Measurements from ENCODE around the gene OR10AD1.
"Not testable (repeated sequence)": the region's sequence is repeated elsewhere in the genome, so short reads cannot be mapped to it uniquely, and the experiment has no call there.

Gene OR10AD1

DNA sequence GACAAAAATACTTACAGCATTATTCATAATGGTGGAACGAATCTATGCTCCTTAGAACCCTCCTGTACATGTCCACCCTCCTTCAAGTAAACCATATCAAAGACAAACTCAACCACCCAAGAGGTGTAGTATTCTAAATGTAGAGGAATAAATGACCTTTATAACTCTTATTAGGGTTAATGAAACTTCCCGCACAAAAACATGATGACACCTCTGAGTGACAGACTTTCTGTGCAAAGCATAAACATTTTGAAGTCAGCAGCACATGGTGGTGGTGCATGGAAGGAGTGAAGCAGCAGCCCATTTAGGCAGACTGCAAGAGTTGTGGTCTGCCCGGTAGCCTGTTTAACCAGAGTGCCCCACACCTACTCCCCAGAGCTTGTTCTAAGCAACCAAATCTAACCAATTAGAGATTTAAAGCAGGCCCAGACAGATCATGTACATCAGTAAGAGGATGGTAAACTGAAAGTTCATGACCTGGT is 45.2 kb downstream of the OR10AD1 start:
- no peak for FAIRE-seq

DNA sequence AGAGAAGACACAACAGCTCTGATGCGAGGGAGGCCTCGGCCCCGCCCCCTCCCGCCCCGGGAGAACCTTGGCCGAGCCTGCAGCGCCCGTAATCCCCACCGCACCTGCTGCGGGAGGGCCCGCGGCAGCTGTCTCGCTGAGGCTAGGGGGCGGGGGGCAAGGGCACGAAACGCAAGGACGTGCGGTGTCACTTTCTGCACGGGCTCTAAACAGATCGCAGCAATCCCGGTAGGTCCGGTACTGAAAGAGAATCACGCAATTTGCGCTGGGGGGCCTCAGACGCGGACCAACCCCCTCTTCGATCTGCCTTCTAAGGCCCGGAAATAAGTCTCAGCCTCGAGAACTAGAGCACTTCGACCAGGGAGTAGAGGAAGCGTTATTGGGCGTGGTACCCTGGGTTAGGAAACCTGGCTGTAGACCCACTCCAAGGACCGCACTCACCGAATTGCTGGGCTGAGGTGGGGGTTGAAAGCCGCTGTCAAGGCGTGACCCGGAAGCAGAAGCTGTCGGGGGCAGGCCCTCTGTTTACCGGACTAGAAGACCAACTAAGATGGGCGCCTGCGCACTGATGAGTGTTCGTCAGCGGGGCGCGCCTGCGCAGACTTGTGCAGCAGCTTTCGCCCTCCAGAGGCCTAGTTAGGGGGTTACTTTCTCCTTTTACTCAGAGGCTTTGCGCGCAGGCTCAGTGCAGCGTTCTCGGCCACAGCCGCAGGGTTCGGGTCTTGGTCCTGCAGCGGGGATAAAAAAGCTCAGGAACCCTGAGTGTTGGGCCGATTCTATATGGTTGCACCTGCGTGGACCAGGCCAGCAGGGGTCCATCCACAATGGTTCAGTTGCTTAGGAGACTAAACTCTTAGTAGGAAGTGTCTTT is 45.8 kb downstream of the OR10AD1 start, which contains the start of gene ASB8:
ASB8 (minus strand) TSS at position 498 of the 871 bp plus-strand sequence. CDS start 4,019 bp downstream, outside the sequence.
- peak; percentile 94 for FAIRE-seq

DNA sequence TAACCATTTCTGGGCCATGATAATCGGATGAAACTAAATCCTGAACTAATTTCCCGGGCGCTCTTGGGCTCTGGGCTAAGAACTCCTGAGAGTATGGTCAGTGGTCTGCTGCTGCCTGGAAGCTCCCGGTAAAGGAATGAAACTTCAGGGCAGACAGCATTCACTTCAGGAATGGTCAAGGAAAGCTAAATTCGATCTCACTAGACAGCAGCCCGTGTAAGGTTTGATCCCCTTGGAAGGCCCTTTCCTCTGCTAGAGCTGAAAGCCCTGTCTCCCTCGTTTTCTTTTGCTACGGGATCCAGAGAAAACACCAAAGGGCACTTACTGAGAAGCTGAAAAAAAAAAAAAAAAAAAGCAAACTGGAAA is 46.5 kb downstream of the OR10AD1 start:
- no peak for FAIRE-seq

DNA sequence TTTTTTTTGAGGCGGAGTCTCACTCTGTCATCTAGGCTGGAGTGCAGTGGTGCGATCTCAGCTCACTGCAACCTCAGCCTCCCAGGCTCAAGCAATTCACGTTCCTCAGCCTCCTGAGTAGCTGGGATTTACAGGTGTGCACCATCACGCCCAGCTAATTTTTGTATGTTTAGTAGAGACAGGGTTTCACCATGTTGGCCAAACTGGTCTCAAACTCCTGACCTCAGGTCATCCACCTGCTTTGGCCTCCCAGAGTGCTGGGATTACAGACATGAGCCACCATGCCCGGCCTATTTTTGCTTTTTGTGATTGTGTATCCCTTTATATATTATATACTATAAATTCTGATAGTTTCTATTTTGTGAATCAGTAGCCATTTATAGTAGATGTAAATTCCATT is 47.3 kb downstream of the OR10AD1 start:
- not testable (repeated sequence) for FAIRE-seq

Data from A204.1 (cell line).